HG03520 (cell line): ENCODE results near the gene GFRA3.
"Not testable (repeated sequence)": the region's sequence is repeated elsewhere in the genome, so short reads cannot be mapped to it uniquely, and the experiment has no call there.

Experiments
- ATAC-seq: cut with Tn5 transposase; IDR thresholded peaks from one replicate; pipeline ENCODE4 v1.9.1; 2021; ENCODE audit warnings: mild to moderate bottlenecking, moderate library complexity; ENCODE audit not compliant: unreplicated experiment

The GFRA3 gene, protein sequence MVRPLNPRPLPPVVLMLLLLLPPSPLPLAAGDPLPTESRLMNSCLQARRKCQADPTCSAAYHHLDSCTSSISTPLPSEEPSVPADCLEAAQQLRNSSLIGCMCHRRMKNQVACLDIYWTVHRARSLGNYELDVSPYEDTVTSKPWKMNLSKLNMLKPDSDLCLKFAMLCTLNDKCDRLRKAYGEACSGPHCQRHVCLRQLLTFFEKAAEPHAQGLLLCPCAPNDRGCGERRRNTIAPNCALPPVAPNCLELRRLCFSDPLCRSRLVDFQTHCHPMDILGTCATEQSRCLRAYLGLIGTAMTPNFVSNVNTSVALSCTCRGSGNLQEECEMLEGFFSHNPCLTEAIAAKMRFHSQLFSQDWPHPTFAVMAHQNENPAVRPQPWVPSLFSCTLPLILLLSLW

DNA sequence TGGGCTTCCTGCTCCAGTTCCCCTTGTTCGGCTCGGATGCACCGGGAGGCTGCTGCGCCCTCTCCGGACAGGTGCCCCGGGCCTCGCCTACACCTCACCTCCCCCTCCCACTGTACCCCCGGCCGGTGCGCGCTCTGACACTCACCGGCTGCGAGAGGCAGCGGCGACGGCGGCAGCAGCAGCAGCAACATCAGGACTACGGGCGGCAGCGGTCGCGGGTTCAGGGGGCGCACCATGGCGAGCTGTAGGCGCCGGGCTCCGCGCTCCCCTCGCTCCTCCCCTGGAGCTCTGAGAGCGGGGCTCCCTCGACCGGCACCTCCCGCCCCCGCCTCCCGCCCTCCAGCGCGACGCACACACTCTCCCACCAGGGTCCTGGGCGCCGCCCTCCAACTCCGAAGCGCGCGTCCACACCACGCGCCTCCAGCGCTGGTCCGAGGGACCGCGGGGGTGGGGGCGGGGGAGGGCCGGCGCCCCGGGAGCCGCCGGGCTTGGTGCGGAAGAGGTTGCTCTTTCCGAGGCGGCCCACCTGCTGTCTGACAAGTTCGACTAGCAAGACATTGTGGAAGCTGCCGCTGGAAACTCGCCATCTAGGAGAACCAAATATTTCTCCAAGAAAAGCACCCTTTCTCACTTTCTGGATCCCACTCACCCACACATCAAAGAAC is at the start of gene GFRA3:
Gene GFRA3, minus strand, starts transcription at position 433 of the 665 bp plus-strand sequence. Its CDS starts 197 bp downstream, at position 236.
- ATAC-seq, result no peak

GRCh38 chr5:138318211-138318610 is 43.8 kb upstream of the GFRA3 start:
- ATAC-seq, result not testable (repeated sequence)

- ATAC-seq, result no peak
Observed at GRCh38 chr5:138316355-138316754, 41.9 kb upstream of the GFRA3 start.

GRCh38 chr5:138315751-138316278 is 41.4 kb upstream of the GFRA3 start:
- ATAC-seq, result no peak

DNA sequence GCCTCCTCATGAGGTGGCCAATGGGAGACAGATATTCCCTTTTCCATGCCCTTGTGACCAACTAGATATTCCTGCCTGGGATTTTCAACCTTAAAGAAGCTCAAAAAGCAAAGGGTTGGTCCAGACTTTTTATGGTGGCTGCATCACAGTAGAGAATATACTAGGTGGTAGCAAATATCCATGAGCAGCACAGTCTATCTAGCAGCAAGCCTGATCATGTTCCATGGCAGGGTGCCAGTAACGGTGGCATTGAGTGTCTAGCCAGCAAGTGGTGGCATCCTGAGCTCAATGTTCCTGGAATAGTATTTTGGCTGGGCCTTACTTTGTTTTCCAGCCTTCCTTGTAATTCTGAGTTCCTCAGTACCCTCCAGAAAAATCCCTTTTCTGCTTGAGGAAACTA is 31.4 kb upstream of the GFRA3 start:
- no peak for ATAC-seq

GRCh38 chr5:138303372-138303771 is 29.0 kb upstream of the GFRA3 start:
- no peak for ATAC-seq

GRCh38 chr5:138289296-138289695 is 14.9 kb upstream of the GFRA3 start:
- ATAC-seq, result no peak

- no peak for ATAC-seq
Observed at GRCh38 chr5:138287246-138287645, 12.8 kb upstream of the GFRA3 start.

GRCh38 chr5:138282920-138283742 is 8.7 kb upstream of the GFRA3 start:
- no peak for ATAC-seq

DNA sequence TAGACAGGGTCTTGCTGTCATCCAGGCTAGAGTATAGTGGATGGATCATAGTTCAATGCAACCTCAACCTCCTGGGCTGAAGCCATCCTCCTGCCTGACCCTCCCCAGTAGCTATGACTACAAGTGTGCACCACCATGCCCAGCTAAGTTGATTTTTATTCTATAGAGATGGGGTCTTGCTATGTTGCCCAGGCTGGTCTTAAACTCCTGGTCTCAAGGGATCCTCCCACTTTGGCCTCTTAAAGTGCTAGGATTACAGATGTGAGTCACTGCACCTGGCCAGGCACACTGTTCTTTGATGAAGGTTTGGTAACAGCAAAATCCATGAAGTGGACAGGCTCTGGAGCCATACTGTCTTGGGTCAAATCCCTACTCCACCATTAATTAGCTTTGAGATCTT is 6.5 kb upstream of the GFRA3 start:
- no peak for ATAC-seq

- ATAC-seq, result no peak
Observed at GRCh38 chr5:138276402-138277054, 2.1 kb upstream of the GFRA3 start.

GRCh38 chr5:138275895-138276294 is 1.5 kb upstream of the GFRA3 start:
- no peak for ATAC-seq

DNA sequence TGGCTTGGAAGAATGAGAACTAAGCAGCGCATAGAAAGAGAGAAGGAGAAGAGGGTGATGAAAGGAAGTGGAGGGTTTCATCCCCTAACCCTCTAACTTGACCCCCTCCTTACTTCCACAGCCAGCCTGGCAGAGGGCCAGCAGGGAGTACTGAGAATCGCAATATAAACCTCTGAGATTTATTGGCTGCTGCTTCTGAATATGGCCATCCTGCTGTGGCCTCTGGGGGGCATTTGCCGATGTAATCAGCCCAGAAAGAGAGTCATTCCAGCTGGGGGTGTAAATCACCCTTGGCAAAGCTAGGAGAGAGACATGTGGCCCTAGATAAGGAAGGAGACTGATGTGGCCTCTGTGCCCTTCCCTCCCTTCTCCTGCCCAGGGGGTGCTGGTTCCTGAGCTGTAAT is 960 bp upstream of the GFRA3 start:
- no peak for ATAC-seq

DNA sequence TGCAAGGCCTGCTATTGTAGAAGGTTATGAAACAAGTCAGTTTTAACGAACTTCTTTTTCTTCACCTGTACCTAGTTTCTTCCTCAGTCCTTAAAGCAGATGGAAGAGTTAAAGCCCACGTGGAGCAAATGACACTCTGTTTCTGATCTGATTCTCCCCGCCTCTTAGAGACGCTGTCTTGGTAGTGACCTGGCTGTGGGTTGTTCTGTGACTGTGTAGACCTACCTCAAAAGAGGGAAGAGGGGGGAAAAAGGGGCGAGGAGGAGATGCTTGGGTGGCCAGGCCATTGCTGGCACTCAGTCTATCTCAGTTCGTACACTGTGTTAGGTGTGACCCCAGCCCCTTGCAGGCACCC is 610 bp downstream of the GFRA3 start:
- ATAC-seq, result no peak

DNA sequence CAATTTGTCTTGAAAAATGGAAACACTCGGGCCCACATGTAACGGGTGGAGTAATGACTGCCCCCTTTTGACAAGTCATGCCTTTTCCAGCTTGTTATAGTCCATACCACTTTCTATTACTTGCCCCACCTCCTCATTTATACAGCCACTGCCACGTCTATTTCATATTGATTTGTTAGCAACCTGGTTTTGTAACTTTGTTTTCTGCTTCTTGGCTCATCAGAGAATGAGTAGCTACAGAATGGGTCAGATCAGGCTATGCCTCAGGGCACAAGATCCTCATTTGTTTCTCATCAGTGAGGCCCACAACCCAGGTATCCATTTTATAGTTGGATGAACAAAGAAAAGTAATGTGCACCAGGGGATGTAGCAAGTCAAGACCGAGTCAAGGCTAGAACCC is 1.7 kb downstream of the GFRA3 start:
- ATAC-seq, result no peak

- no peak for ATAC-seq
Observed at GRCh38 chr5:138271281-138271680, 3.1 kb downstream of the GFRA3 start.

DNA sequence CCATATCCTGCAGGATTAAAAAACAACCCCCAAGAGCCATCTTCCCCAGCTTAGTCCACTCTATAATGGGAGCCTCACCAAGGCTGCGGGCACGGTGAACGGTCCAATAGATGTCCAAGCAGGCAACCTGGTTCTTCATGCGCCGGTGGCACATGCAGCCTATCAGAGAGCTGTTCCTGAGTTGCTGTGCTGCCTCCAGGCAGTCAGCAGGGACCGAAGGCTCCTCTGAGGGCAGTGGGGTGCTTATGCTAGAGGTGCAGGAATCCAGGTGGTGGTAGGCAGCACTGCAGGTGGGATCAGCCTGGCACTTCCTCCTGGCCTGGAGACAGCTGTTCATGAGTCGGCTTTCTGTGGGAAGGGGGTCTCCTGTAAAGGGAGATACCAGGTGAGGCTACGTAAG is 10.2 kb downstream of the GFRA3 start:
- ATAC-seq, result no peak

- ATAC-seq, result no peak
Observed at GRCh38 chr5:138263581-138263980, 10.8 kb downstream of the GFRA3 start.

DNA sequence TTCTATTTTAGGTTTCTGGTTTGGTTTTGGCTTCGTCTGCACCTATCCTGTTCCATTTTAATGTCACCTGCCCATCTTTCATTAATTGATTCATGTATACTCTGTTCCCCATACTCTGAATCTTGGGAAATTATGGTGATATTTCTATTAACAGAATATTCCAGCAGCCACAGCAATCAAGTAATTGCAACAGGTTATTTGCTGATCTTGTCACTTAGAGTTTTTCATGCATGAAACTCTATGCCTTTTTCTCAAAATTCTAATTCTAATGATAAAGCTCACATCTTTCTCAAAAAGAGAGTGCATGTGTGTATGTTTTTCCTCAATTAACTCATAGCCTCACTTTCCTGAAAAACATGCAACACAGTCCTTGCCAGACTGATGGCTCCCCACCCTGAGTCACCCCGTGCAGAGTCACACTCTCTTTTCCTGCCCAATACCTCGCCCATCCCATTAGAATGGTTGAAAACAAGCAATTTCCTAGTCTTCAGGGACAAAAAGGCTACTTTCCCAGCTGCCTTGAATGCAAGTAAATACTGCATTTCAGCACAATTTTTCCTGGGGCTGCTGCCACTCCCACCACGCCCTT is 15.6 kb downstream of the GFRA3 start:
- no peak for ATAC-seq

GRCh38 chr5:138257583-138257982 is 16.8 kb downstream of the GFRA3 start:
- ATAC-seq, result no peak
